ENCODE measurements around the gene ADGRB2.

GRCh38 chr1:31727849-31728248 lies 36.3 kb downstream of the ADGRB2 start:
- TF ChIP-seq EZH2phosphoT487 (conservative IDR thresholded peaks at IDR 0.05; ENCODE audit: low read length) (no peak), CTCF (IDR thresholded peaks at IDR 0.05; ENCODE audit: insufficient read depth, low read length, poor library complexity, severe bottlenecking) (no peak)
